ENCODE data around the gene TRIM31. TPM values are rescaled to one million over a fixed set of nuclear protein-coding genes. Genes with fewer than 3 reads are reported as not detected.
A peak's percentile ranks its signal among the peaks of the same experiment; 100 is the strongest.

The TRIM31 gene
- total RNA-seq (2014; rRNA removed; shearing (Covaris generic); ENCODE audit: low replicate concordance), result 0.71 and 3.0 TPM in 2 replicates

DNA sequence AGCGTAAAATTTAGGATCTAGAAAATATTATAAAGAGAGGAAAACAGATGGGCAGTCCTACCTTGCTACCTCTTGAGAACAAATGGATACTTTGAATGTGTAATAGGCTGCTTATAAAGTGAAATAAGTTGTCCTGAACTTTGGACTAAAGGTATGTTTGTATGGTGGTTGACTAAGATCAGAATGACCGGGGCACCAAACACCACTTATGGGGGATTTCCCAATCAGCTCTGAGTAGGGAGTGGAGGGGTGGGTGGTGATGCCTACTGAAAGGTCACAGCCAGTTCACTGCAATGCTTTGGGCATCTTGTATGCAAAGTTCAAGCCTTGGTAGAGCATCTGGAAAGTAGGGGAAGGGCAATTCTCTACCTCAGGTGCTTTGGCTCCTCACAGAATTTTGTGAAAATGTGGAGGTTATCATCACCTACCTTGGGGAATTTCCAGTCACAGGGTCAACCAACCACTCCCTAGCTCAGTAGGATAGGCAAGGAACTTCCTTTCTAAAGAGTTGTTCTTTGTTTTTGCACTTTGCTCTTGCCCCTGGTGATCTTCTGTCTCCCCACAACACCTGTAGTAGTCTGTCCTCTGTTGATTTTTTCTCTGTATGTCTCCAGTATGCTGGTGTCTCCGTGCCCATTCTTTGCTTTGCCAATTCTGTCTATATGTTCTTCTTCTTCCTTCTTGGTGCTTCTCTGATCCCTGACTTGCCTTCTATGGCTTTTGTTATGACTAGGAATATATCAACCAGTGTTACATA is at the start of gene TRIM31:
TRIM31 (minus strand) TSS at position 88 of the 757 bp plus-strand sequence. CDS start 285 bp downstream, outside the sequence.
- peak; percentile 37 for DNase-seq (ENCODE audit: low read depth)
- in situ Hi-C loops (cut with HindIII; ENCODE audit: low pct_unique_long_range_greater_than_20kb, low sequenced_read_pairs), result no loop called here

DNA sequence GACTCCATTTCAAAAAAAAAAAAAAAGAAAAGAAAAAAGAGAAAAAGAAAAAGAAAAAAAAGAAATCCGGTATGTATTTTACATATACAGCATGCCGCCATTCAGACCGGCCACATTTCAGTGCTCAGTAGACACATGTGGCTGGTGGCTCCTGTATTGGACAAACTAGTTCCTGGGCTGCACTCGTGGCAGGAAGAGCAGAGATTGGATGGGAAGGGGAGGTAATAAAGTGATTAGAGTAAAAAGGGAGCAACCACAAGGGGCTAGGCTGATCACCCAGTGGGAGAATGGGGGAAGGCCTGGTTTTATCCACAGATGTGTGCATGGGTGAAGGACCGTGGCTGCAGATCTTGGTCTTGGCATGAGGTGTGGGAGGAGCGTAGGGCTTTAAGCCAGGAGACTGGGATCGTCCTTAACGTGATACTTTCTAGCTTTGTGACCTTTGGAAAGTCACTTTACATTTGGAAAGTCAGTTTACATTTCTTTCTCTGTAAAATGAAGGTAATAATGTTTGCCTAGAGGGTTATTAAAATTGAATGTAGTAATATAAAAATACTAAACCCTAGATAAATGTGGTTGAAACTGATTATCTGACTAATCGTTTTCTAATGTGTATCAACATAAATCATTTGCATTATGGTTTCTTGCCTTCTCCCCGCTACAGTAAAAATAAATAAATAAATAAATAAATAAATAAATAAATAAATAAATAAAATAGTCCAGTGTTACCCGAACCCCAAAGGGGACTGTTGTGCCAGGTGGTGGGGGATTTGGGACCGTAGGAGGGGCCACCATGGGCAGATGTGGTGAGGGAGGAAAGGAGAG is 49.6 kb upstream of the TRIM31 start:
- in situ Hi-C loops (cut with HindIII; ENCODE audit: low pct_unique_long_range_greater_than_20kb, low sequenced_read_pairs), result no loop called here
- DNase-seq (ENCODE audit: low read depth), result no peak

DNA sequence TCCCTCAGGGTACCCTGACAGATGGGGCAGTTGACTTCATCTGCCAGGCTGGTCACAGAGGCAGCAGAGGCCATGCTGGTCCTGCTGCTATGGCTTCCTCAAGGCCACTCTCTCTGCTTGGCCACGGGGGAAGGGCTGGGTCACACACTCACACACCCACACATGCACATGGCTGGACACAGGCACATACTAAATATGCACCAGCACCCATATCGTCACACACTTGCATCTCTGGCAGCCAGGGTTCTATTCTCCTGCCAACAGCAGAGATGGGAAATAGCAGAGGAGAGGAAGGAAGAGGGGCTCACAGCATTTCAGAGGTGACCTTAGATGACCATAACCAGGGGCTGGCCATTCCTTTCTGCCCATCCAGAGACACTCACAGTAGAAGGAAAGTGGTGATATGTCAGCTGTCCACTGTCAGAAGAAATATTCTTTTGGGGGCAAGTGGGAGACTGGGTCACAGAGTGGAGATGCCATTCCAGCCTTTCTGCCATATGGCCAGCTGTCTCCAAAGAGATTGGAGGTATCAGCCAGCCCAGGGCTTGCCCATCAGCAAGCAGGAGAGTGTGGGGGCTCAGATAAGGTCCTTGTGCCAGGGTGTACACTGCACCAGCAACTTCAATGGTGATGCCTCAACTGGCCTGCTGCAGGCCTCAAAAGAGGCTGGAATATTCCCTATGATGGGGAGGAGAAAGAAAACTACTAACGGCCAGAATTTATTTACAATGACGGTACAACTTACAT is 48.1 kb upstream of the TRIM31 start, which contains the start of gene TRIM10:
TRIM10 (minus strand) TSS at position 427 of the 747 bp plus-strand sequence; CDS start at position 74, 353 bp downstream.
- in situ Hi-C loops (cut with HindIII; ENCODE audit: low pct_unique_long_range_greater_than_20kb, low sequenced_read_pairs), result no loop called here

DNA sequence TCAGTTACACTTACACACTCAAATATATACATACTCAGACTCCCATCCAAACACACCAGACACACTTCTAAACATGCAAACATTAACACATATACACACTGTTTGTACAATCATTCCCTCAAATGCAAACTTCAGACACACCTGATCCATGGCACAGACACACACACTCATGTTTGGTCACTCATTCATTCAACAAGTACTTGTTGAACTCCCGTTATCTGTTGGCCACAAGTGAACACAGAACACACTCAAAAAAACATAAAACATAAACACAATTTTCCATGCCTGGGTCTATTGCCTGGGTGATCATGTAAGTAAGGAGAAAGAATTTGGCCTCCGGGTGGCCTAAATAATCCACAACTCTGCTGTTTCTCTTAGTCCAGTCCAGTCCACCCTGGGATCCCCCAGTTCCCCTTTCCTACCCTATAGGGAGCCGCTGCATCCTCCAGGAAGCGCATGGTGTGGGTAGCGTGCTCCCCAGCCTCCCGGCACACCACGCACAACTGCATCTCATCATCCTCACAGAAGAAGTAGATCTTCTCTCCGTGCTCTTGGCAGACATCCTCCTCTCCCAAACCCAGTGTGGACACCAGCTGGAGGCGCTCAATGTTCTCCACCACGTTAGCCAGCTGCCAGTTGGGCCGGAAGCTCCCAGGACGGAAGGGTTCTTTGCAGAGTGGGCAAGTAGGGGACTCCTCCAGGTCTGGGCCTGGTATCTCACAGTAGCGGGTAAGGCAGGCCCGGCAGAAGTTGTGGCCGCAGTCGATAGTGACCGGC is 47.3 kb upstream of the TRIM31 start:
- in situ Hi-C loops (cut with HindIII; ENCODE audit: low pct_unique_long_range_greater_than_20kb, low sequenced_read_pairs), result no loop called here
- no peak for DNase-seq (ENCODE audit: low read depth)

More for the DNA sequence above, 48.1 kb upstream of the TRIM31 start, which contains the start of gene TRIM10:
- DNase-seq (ENCODE audit: low read depth), result no peak

- in situ Hi-C loops (cut with HindIII; ENCODE audit: low pct_unique_long_range_greater_than_20kb, low sequenced_read_pairs), result no loop called here
- no peak for DNase-seq (ENCODE audit: low read depth)
These were observed 45.7 kb upstream of the TRIM31 start for GRCh38 chr6:30158475-30159040.

GRCh38 chr6:30157999-30158398 is 45.1 kb upstream of the TRIM31 start:
- in situ Hi-C loops (cut with HindIII; ENCODE audit: low pct_unique_long_range_greater_than_20kb, low sequenced_read_pairs), result no loop called here
- no peak for DNase-seq (ENCODE audit: low read depth)

DNA sequence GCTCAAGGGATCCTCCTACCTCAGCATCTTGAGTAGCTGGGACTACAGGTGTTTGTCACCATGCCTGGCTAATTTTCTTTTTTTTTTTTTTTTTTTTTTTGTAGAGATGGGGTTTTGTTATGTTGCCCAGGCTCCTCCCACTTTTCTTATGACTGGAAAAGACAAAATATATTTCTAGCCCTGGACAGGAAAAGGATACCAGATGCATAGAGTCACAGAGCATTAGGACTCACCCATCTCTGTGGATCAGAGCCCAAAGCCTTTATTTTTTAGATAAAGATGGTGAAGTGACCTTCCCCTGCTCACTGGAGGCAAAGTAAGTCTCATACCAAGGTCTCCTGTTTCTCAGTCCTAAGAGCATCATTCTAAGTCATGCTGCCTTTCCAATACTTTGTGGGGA is 44.7 kb upstream of the TRIM31 start:
- in situ Hi-C loops (cut with HindIII; ENCODE audit: low pct_unique_long_range_greater_than_20kb, low sequenced_read_pairs), result no loop called here
- DNase-seq (ENCODE audit: low read depth), result no peak

- in situ Hi-C loops (cut with HindIII; ENCODE audit: low pct_unique_long_range_greater_than_20kb, low sequenced_read_pairs), result no loop called here
- no peak for DNase-seq (ENCODE audit: low read depth)
These were observed 43.9 kb upstream of the TRIM31 start for GRCh38 chr6:30156774-30157173.

- DNase-seq (ENCODE audit: low read depth), result peak; percentile 82
These were observed 43.3 kb upstream of the TRIM31 start for GRCh38 chr6:30156262-30156599.

DNA sequence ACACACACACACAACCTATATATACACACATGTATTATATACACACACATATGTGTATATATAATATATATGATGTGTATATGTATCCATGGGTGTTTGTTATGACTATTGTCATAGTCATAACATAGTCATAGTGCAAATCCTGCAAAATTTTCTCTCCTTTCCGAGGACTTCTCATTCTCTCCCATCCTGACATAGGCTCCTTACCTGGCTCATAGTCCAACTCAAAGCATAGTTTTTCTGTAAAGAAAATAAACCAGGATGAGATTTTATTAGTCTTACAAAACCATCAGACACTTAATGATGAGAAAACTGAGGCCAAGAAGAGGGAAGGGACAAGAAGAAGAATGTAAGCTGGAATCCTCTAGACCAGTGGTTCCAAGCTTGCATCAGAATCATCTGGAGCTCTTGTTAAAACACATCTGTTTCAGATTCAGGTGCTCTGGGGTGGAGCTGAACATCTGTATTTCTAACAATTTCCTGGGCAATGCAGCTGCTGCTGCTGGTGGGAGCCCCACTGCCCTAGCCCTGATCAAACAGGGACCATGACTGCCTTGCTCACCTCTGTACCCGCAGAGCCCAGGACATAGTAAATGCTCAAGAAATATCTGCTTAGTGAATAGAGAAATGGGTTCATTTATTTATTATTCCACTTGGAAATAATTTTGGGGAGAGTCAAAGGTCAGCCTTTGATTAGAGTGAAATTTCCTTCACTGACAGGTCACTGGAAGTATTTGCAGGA is 42.8 kb upstream of the TRIM31 start:
- in situ Hi-C loops (cut with HindIII; ENCODE audit: low pct_unique_long_range_greater_than_20kb, low sequenced_read_pairs), result no loop called here

More at GRCh38 chr6:30156262-30156599, 43.3 kb upstream of the TRIM31 start:
- in situ Hi-C loops (cut with HindIII; ENCODE audit: low pct_unique_long_range_greater_than_20kb, low sequenced_read_pairs), result no loop called here

DNA sequence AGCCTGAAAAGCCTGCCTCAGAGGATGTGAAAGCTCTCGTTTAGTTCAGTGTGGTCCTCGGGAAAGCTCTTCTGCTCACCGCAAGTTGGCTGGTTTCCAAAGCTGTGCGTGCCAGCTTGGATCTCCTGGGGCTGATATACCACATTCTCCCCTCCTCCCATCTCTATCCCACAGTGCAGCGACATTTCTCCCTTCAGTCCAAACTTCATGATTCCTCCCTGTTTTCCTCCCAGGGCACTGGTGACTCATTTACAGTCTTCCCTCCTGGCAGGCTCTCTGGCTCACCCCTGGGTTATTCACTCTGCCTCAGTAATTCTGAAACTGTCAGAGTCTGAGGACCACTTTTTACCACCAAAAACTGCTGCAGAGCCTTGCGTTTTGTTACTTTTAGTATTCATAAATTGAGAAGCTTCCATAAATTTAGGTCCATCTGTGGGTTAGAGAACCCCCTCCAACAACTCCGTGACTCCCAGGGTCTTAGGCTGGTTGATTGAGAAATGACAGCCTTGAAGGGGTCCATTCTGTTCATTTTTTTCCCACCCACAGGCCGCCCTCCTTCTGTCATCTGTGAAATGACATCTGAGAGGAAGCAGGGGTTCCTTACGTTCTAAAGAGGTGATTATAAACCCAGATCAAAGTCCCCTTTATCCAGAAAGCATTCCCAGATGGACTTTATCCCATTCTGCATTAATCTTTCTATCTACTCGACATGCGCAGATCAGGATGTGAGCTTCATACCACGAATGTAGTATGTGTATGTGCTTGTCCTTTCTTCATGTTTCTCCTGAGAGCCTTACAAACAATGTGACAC is 42.0 kb upstream of the TRIM31 start:
- DNase-seq (ENCODE audit: low read depth), result peak; percentile 76
- in situ Hi-C loops (cut with HindIII; ENCODE audit: low pct_unique_long_range_greater_than_20kb, low sequenced_read_pairs), result no loop called here

More for the DNA sequence above, 42.8 kb upstream of the TRIM31 start:
- no peak for DNase-seq (ENCODE audit: low read depth)

- in situ Hi-C loops (cut with HindIII; ENCODE audit: low pct_unique_long_range_greater_than_20kb, low sequenced_read_pairs), result no loop called here
These were observed 41.2 kb upstream of the TRIM31 start for GRCh38 chr6:30154061-30154460.

GRCh38 chr6:30152910-30153610 is 40.2 kb upstream of the TRIM31 start:
- DNase-seq (ENCODE audit: low read depth), result no peak
- in situ Hi-C loops (cut with HindIII; ENCODE audit: low pct_unique_long_range_greater_than_20kb, low sequenced_read_pairs), result no loop called here

More at GRCh38 chr6:30154061-30154460, 41.2 kb upstream of the TRIM31 start:
- no peak for DNase-seq (ENCODE audit: low read depth)

GRCh38 chr6:30152016-30152673 is 39.3 kb upstream of the TRIM31 start:
- DNase-seq (ENCODE audit: low read depth), result no peak
- in situ Hi-C loops (cut with HindIII; ENCODE audit: low pct_unique_long_range_greater_than_20kb, low sequenced_read_pairs), result no loop called here

GRCh38 chr6:30151580-30151979 is 38.7 kb upstream of the TRIM31 start:
- DNase-seq (ENCODE audit: low read depth), result no peak
- in situ Hi-C loops (cut with HindIII; ENCODE audit: low pct_unique_long_range_greater_than_20kb, low sequenced_read_pairs), result no loop called here

All from Caki2 (cell line).